Measurements from ENCODE around the gene C6orf141.

Gene C6orf141

DNA sequence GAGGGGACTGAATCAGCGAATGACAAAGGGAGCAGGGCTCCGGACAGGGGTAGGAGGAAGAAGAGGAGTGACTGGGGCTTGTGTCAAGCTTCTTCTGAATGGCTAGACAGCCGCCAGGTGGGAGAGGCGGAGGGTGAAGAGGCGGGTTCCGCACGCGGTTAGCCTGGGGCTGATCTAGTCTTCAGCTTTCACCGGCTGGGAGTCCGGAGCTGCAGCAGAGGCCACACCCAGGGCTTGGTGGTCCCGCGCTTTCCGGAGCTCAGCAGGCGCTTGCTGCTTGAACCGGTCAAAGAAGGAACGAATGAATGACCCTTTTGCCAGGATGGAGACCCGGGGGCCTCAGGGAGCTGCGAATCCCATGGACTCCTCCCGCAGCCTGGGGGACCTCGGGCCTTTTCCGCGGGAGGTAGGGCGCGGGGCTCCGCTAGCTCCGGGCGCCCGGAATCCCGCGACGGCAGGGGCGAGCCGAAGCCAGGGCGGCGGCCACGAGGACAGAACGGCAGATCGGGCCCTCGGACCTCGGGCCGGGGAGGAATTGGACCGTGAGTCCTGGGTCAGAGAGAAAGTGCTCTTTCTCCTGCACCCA, at the start of gene C6orf141:
Gene C6orf141 (plus strand): TSS at position 177 of the 586 bp plus-strand sequence. CDS start 125 bp downstream, at position 302.
- H3K4me3 ChIP-seq (ENCODE audit: low read depth, low read length), result peak within 1 kb of the TSS; percentile 42
- no peak for DNase-seq (ENCODE audit: low read depth)

DNA sequence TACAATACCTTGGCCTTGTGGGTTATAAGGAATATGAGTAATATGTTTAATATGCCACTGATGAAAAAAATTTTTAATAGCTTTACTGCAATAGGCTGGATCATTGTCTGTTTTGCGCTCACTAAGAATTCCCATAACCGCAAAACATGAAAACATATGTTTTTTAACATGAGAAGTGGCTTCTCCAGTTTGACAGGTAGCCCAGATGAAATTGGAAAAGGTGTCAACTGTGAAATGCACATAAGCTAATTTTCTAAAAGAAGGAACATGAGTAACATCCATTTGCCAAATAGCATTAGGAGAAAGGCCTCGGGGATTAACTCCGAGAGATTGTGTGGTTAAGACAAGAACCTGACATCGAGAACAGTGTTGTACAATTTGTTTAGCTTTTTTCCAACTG, 45.8 kb upstream of the C6orf141 start:
- no peak for DNase-seq (ENCODE audit: low read depth)
- H3K4me3 ChIP-seq (ENCODE audit: low read depth, low read length), result no peak overlapping the region

DNA sequence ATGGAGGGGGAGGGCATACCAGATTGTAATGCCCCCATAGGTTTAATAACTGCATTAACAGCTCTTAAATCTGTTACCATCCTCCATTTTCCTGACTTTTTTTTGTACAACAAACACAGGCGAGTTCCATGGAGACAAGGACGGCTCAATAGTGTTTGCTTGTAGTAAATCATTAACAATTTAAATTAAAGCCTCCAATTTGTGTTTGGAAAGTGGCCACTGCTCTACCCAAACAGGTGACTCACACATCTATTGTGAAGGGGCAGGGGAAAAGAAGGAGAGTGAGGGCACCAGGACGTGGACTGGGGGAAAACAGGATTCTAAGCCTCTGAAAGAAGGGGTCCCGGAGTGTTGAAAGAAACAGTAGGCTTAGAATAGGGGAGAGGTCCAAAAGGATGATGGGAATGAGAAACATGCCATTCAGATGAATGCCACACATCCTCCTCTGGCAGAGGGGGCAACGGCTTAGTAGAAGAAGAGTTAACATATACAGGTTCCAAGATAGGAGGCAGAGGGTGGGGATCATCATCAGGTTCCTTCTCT, 43.8 kb upstream of the C6orf141 start:
- DNase-seq (ENCODE audit: low read depth), result no peak
- no peak overlapping the region for H3K4me3 ChIP-seq (ENCODE audit: low read depth, low read length)

DNA sequence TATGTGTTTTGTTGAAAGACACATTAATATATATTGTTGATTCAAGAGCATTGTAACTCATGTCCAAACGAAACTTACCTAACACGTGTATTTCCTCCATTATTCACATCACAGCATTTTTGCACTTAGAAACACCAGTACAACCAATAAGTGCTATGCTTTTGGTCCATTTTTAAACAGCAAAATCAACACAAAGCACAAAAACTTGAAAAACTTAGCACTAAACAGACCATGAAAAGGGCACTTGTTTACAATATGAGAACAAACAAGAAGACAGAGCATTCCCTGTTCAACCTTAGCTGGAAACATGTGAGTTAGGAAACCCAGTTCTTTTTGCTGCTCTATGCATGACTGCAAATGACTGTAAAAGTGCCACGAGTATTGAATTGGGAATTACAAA, 41.1 kb upstream of the C6orf141 start:
- no peak overlapping the region for H3K4me3 ChIP-seq (ENCODE audit: low read depth, low read length)
- DNase-seq (ENCODE audit: low read depth), result no peak

DNA sequence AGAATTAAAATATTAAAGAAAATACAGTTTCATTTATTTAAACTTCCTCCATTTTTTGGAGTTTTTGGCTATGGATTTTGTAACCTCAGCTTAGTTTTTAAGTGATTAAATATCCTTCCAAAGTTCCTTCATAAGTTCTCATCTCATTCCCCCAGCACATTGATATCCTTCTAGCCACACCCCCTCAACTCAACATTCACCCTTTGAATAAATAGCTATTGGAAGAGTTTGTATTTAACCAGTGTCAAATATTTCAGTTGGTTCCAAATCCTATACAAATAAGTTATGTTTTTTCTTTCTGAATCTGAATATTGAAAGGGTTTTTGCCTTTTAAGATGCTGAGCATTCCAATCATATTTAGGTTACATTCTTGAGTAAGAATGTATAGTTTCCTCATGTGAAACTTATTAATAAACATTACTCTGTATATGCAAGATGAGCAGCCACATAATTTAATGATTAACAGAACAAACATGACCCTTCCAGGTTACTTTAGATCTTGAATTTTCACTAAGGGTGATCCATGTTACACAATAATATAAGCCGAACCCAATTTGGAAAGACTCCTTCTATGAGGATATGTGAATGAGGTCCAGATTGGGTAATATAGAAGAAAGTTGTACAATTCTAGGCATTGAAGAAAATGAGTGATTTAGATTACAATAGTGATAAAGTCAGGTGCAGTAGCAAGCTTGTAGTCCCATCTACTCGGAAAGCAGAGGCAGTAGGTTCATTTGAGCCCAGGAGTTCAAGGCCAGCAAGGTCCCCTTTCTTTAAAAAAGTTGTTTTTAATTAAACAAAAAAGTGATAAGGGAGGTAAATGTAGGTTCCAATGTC, 37.1 kb upstream of the C6orf141 start:
- H3K4me3 ChIP-seq (ENCODE audit: low read depth, low read length), result no peak overlapping the region
- DNase-seq (ENCODE audit: low read depth), result no peak

DNA sequence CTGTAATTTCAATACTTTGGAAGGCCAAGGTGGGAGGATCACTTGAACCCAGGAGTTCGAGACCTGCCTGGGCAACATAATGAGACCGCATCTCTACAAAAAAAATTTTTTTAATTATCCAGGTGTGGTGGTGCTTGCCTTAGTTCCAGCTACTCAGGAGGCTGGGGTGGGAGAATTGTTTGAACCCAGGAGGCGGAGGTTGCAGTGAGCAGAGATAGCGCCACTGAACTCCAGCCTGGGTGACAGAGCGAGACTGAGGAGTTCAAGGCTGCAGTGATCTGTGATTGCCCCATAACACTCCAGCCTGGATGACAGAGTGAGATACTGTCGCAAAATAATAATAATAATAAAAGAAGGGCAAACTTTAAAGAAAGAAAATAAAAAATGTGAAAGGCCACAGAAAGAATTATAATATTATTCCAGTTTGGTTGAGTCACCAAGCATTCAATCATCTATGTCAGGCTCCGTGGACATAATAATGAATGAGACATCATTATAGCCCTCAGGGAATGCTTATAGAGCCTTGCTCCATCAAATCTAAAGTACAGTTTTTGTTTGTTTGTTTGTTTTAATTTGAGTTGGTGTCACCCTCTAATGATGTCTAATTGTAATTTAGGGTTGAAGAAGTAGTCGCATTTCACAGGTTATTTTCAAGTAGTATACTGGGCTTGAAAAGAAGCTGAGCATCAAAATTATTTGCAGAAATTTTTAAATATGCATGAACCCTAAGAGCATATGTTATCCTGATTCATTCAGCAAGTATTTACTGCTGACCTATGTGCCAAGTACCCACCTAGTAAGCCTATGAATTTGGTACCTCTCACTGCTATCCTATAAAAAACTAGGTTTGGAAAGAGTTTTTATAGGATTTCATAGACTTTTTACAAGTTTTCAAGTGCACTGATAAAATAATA, 35.6 kb upstream of the C6orf141 start:
- DNase-seq (ENCODE audit: low read depth), result no peak

DNA sequence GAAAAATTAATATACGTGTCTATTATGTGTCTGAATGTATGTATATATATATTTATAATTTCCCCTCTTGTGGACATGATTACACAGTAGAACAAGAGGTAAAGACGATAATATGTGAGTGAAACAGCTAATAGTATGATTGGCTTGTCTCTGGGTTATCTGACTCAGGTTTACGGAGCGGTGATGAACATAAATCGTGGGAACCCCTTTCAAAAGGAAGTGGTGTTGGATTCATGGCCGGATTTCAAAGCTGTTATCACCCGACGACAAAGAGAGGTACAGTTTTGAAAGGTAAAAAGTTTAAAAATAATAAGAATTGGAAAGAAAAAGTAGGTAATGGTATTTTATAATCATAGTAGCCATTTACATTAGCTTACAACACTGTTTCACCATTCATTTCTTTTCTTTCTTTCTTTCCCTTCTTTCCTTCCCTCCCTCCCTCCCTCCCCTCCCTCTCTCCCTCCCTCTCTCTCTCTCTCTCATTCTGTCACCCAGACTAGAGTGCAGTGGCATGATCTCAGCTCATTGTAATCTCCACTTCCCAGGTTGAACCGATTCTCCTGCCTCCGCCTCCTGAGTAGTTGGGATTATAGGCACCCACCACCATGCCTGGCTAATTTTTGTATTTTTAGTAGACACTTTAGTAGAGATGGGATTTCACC, 34.9 kb upstream of the C6orf141 start:
- H3K4me3 ChIP-seq (ENCODE audit: low read depth, low read length), result no peak overlapping the region
- DNase-seq (ENCODE audit: low read depth), result no peak

More for the DNA sequence above, 35.6 kb upstream of the C6orf141 start:
- no peak overlapping the region for H3K4me3 ChIP-seq (ENCODE audit: low read depth, low read length)

DNA sequence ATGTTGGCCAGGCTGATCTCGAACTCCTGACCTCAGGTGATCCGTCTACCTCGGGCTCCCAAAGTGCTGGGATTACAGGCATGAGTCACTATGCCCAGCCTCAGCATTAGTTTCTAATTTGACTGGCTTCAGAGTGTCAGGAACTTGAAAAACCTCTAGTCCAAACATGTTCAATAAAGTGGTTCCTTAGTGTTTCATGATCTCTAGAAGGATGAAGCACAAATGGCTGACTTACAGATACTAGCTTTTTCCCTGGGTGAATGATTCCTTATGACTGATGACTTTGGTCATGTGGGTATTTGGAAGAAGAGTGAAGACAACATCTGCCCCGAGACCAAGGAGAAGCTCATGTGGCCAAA, 34.3 kb upstream of the C6orf141 start:
- no peak overlapping the region for H3K4me3 ChIP-seq (ENCODE audit: low read depth, low read length)
- no peak for DNase-seq (ENCODE audit: low read depth)

DNA sequence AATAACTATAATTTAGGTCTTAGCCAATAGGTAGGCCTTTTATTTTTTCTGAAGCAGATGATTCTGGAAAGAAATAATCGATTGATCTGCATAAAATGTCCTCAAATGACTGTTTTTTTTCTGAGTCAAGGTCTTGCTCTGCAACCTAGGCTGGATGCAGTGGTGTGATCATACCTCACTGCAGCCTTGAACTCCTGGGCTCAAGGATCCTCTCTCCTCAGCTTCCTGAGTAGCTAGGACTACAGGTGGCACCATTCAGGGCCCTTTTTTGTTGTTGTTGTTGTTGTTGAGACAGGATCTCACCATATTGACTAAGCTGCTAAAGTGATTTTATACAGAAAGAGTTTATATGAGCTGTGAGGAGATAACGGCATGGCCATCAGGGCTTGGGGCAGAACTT, 32.5 kb upstream of the C6orf141 start:
- DNase-seq (ENCODE audit: low read depth), result no peak
- H3K4me3 ChIP-seq (ENCODE audit: low read depth, low read length), result no peak overlapping the region

DNA sequence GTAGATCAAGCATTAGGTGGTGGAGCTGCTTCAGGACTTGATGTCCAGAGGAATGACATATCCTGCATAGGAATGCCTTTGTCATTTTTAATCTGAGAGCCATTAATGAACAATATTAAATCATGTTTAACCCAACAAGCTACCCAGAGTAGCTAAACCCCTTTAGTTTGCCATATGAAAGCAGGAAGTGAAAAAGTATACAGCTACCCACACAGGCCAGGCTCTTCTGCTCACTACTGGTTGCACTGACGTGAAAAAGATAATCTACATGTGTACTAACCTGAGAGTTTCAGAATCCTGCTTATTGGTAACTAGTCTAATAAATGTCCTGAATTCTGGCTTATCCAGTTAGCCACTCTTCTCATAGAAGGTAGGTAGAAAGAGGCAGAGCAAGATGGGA, 30.8 kb upstream of the C6orf141 start:
- no peak overlapping the region for H3K4me3 ChIP-seq (ENCODE audit: low read depth, low read length)
- no peak for DNase-seq (ENCODE audit: low read depth)

DNA sequence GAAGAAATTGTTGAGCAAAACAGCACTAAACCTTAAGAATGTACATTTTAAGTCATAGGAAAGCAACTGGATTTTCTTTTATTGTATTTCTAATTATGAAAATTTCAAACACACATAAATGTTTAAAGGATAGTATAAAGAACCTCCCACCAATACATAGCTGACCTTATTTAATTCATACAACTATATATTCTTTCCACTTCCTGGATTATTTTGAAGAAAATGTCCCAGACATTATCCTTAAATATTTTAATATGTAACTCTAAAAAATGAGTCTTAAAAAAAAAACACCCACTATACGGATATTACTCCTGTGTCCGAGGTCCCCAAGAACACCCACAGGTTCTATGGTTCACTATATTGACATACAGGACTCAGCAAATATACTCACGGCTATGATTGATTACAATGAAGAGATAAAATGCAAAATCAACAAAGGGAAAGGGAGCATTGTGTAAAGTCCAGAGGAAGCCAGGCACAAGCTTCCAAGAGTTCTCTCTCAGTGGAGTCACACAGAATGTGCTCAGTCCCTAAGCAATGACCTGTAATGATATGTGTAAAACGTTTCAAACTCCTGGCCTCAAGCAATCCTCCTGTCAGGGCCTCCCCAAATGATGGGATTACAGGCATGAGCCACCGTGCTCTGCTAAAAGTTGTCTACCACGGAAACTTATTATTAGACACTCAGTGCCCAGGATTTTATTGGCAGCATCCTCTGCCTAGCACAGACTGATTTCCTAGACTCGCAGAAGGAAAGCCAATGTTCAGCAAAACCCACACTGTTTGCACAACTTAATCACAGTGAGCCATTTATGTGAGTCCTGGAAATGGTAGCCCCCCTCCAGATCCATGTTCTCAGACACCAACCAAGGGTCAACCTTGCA, 27.5 kb upstream of the C6orf141 start:
- no peak overlapping the region for H3K4me3 ChIP-seq (ENCODE audit: low read depth, low read length)
- DNase-seq (ENCODE audit: low read depth), result no peak

DNA sequence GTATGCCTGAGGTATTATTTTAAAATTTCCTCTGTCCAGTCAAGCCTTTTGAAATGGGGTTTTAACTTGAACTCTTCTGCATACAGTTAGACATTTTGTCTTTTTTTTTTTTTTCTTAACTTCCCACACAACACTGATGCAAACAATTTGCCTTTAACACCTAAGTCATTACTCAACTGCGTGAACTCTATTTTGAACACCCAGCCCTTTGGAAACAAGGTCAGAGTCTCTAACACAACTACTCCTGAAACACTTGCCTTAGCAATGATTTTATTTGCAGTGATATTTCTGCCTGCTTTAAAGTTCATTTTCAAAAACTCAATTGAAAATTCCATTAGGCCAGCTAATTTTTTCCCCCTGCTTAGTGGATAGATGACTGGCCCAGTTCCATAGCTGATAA, 26.6 kb upstream of the C6orf141 start:
- DNase-seq (ENCODE audit: low read depth), result no peak
- H3K4me3 ChIP-seq (ENCODE audit: low read depth, low read length), result no peak overlapping the region

DNA sequence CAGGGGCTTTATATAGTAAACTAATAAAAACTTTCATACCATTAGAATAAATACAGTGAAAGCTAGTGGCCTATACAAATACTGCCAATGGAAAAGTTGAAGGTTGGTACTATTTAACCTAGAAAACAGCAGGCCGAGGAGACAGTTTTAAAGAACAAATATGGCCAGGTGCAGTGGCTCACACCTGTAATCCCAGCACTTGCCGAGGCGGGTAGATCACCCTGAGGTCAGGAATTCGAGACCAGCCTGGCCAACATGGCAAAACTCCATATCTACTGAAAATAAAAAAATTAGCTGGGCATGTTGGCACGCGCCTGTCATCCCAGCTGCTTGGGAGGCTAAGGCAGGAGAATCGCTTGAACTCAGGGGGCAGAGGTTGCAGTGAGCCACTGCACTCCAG, 25.9 kb upstream of the C6orf141 start:
- DNase-seq (ENCODE audit: low read depth), result no peak

DNA sequence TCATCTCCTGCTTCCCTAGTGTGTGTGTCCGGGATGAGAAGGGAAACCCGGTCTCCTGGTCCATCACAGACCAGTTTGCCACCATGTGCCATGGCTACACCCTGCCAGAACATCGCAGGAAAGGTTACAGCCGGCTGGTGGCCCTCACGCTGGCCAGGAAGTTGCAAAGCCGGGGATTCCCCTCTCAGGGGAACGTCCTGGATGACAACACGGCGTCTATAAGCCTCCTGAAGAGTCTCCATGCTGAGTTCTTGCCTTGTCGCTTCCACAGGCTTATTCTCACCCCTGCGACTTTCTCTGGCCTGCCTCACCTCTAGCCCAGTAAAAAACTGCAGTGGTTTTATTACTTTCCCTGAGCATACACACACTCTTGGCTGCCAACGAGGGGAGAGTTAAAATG, 23.9 kb upstream of the C6orf141 start:
- DNase-seq (ENCODE audit: low read depth), result no peak
- H3K4me3 ChIP-seq (ENCODE audit: low read depth, low read length), result no peak overlapping the region

More for the DNA sequence above, 25.9 kb upstream of the C6orf141 start:
- H3K4me3 ChIP-seq (ENCODE audit: low read depth, low read length), result no peak overlapping the region

DNA sequence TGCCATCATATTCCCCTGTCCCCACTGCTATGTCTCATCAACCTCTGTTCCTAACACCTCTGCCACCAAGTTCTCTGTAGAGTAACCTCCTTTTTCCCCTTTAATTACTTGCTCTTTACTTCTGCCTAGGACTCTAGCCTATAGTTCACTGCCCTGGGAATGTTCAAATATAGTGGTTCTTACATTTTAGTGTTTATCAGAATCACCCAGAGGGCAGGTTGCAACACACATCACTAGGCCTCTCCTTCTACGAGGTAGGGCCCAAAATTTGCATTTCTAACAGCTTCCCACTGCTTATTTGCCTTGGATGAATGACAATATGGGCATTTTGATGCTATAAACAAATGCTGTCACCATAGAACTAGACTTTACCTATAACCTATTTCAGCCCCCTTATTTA, 23.1 kb upstream of the C6orf141 start:
- no peak for DNase-seq (ENCODE audit: low read depth)
- H3K4me3 ChIP-seq (ENCODE audit: low read depth, low read length), result no peak overlapping the region

DNA sequence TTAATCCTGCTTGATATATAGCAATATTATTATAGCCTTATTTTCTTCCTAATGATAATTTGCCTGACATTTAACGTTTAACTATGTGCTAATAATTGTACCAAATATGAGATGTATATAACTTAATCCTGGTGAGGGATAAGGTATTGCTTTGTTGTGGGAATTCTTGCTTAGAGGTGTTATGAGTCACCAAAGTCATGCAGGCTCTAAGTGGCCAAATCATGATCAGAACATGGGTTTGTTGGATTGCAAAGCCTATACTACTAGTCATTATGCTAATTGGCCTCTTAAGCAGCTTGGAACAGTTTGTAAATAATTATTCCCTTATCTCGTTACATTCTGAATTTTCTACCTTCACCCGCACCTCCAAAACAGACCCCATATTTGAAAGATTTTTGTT, 21.9 kb upstream of the C6orf141 start:
- DNase-seq (ENCODE audit: low read depth), result no peak
- no peak overlapping the region for H3K4me3 ChIP-seq (ENCODE audit: low read depth, low read length)

DNA sequence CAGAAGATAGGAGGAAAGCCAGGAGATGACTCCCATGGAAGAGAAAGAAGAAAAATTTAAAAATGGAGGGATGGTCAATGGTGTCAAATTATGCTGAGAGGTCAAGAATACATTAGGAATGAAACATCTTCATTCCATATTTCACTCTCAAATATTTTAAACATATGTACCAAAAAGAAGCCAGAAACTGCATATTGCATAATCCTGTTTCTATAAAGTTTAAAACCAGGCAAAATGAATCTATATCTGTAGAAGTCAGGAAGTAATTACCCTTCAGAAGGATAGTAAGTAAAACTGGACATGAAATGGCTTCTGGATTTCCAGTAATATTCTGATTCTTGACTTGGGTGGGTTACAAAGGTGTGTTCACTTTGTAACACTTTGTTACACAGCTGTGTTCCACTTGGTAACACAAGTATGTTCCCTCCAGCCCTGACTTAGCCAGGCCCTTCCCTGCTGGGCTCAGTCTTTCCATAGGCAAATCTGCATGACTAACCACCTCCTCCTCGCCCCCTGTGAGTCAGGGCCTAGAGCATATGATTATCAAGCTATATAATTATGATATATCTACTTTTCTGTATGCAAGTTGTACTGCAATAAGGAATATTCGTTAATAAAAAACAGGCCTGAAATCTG, 20.2 kb upstream of the C6orf141 start:
- H3K4me3 ChIP-seq (ENCODE audit: low read depth, low read length), result no peak overlapping the region
- no peak for DNase-seq (ENCODE audit: low read depth)
